GM23338 (cell line): Measurements from ENCODE around the gene TVP23B.
"Not testable (repeated sequence)": the region's sequence is repeated elsewhere in the genome, so short reads cannot be mapped to it uniquely, and the experiment has no call there.

ENCODE experiments used
- CREB1 ChIP-seq: fragments of 250-450 bp; sonication (Bioruptor Pico); IDR thresholded peaks from 2 replicates; pipeline ENCODE4 v1.5.0; 2020; ENCODE audit warnings: low read depth, mild to moderate bottlenecking, moderate library complexity
- EZH2 ChIP-seq: fragments of 200-600 bp; sonication (generic); IDR thresholded peaks from one replicate; pipeline ENCODE4 v1.8.0; 2017; ENCODE audit warnings: antibody characterized with exemption, mild to moderate bottlenecking, low read depth; ENCODE audit not compliant: unreplicated experiment
- EZH2phosphoT487 ChIP-seq: fragments of 200-600 bp; sonication (generic); IDR thresholded peaks from one replicate; pipeline ENCODE4 v1.8.1; 2018; ENCODE audit warnings: antibody characterized with exemption; ENCODE audit not compliant: unreplicated experiment
- JUNB ChIP-seq: IDR thresholded peaks from one replicate; pipeline ENCODE4 v1.6.1; 2016; ENCODE audit warnings: antibody characterized with exemption; ENCODE audit not compliant: unreplicated experiment
- NANOG ChIP-seq: IDR thresholded peaks from 2 replicates; pipeline ENCODE4 v1.6.1; 2016; ENCODE audit warnings: antibody characterized with exemption, borderline replicate concordance
- POLR2AphosphoS5 ChIP-seq: IDR thresholded peaks from 2 replicates; pipeline ENCODE4 v1.6.1; 2016; ENCODE audit warnings: antibody characterized with exemption, low read depth
- STAT1 ChIP-seq: IDR thresholded peaks from one replicate; pipeline ENCODE4 v1.6.1; 2016; ENCODE audit warnings: antibody characterized with exemption; ENCODE audit not compliant: unreplicated experiment
- ZNF114 ChIP-seq: fragments of 250-450 bp; sonication (Bioruptor Pico); IDR thresholded peaks from 2 replicates; pipeline ENCODE4 v1.5.0; 2020; ENCODE audit warnings: mild to moderate bottlenecking, moderate library complexity
- ZNF331 ChIP-seq: fragments of 250-450 bp; sonication (Bioruptor Pico); IDR thresholded peaks from 2 replicates; pipeline ENCODE4 v1.5.0; 2020; ENCODE audit warnings: low read depth, mild to moderate bottlenecking, moderate library complexity
- TF ChIP-seq, protein P1 (sequence below), 2 experiments: fragments of 200-600 bp in 1 of 2; sonication (generic) in 1 of 2; conservative IDR thresholded peaks; 2 replicates each; pipeline versions ENCODE4 v1.5.1 to v1.6.1; 2016 to 2017; ENCODE audit warnings: antibody characterized with exemption in 2 of 2, low read depth in 2 of 2, mild to moderate bottlenecking in 2 of 2, moderate library complexity in 1 of 2
- TF ChIP-seq, protein P2 (sequence below): IDR thresholded peaks from one replicate; pipeline ENCODE4 v1.6.1; 2018; ENCODE audit warnings: antibody characterized with exemption; ENCODE audit not compliant: unreplicated experiment
- TF ChIP-seq, protein P3 (sequence below): fragments of 250-450 bp; sonication (Bioruptor Pico); IDR thresholded peaks from 2 replicates; pipeline ENCODE4 v1.5.0; 2020; ENCODE audit warnings: mild to moderate bottlenecking, moderate library complexity
- TF ChIP-seq, protein P4 (sequence below): IDR thresholded peaks from 2 replicates; pipeline ENCODE4 v1.6.1; 2016; ENCODE audit warnings: antibody characterized with exemption

DNA sequence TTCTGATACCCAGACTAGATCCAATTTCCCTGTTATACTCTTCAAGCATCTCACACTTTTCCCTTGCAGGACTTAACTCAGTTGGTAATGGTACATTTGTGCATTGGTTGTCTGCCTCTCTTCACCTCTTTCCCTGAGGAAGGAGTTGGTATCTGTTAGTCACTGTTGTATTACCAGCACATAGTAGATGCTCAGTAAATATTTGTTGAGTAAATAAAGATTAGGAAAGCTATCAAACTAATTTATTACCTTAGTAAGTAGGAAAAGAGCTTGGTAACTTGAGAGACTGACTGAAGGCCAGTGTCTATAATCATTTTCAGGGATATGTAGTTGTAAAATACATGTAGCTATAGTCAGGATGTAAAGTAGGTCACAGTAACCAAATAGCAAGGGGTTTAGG is 15.9 kb downstream of the TVP23B start:
- TF ChIP-seq, protein P1, sequence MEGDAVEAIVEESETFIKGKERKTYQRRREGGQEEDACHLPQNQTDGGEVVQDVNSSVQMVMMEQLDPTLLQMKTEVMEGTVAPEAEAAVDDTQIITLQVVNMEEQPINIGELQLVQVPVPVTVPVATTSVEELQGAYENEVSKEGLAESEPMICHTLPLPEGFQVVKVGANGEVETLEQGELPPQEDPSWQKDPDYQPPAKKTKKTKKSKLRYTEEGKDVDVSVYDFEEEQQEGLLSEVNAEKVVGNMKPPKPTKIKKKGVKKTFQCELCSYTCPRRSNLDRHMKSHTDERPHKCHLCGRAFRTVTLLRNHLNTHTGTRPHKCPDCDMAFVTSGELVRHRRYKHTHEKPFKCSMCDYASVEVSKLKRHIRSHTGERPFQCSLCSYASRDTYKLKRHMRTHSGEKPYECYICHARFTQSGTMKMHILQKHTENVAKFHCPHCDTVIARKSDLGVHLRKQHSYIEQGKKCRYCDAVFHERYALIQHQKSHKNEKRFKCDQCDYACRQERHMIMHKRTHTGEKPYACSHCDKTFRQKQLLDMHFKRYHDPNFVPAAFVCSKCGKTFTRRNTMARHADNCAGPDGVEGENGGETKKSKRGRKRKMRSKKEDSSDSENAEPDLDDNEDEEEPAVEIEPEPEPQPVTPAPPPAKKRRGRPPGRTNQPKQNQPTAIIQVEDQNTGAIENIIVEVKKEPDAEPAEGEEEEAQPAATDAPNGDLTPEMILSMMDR (conservative IDR thresholded peaks at IDR 0.05; ENCODE audit: low read depth in 2 of 2) = not testable (repeated sequence)
- not testable (repeated sequence) for TF ChIP-seq POLR2AphosphoS5; JUNB; EZH2; CREB1 (CRISPR knock-in tag); STAT1; EZH2phosphoT487; ZNF114 (CRISPR knock-in tag); NANOG; ZNF331 (CRISPR knock-in tag)
- TF ChIP-seq, protein P2, sequence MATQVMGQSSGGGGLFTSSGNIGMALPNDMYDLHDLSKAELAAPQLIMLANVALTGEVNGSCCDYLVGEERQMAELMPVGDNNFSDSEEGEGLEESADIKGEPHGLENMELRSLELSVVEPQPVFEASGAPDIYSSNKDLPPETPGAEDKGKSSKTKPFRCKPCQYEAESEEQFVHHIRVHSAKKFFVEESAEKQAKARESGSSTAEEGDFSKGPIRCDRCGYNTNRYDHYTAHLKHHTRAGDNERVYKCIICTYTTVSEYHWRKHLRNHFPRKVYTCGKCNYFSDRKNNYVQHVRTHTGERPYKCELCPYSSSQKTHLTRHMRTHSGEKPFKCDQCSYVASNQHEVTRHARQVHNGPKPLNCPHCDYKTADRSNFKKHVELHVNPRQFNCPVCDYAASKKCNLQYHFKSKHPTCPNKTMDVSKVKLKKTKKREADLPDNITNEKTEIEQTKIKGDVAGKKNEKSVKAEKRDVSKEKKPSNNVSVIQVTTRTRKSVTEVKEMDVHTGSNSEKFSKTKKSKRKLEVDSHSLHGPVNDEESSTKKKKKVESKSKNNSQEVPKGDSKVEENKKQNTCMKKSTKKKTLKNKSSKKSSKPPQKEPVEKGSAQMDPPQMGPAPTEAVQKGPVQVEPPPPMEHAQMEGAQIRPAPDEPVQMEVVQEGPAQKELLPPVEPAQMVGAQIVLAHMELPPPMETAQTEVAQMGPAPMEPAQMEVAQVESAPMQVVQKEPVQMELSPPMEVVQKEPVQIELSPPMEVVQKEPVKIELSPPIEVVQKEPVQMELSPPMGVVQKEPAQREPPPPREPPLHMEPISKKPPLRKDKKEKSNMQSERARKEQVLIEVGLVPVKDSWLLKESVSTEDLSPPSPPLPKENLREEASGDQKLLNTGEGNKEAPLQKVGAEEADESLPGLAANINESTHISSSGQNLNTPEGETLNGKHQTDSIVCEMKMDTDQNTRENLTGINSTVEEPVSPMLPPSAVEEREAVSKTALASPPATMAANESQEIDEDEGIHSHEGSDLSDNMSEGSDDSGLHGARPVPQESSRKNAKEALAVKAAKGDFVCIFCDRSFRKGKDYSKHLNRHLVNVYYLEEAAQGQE = not testable (repeated sequence)
- TF ChIP-seq, protein P3, sequence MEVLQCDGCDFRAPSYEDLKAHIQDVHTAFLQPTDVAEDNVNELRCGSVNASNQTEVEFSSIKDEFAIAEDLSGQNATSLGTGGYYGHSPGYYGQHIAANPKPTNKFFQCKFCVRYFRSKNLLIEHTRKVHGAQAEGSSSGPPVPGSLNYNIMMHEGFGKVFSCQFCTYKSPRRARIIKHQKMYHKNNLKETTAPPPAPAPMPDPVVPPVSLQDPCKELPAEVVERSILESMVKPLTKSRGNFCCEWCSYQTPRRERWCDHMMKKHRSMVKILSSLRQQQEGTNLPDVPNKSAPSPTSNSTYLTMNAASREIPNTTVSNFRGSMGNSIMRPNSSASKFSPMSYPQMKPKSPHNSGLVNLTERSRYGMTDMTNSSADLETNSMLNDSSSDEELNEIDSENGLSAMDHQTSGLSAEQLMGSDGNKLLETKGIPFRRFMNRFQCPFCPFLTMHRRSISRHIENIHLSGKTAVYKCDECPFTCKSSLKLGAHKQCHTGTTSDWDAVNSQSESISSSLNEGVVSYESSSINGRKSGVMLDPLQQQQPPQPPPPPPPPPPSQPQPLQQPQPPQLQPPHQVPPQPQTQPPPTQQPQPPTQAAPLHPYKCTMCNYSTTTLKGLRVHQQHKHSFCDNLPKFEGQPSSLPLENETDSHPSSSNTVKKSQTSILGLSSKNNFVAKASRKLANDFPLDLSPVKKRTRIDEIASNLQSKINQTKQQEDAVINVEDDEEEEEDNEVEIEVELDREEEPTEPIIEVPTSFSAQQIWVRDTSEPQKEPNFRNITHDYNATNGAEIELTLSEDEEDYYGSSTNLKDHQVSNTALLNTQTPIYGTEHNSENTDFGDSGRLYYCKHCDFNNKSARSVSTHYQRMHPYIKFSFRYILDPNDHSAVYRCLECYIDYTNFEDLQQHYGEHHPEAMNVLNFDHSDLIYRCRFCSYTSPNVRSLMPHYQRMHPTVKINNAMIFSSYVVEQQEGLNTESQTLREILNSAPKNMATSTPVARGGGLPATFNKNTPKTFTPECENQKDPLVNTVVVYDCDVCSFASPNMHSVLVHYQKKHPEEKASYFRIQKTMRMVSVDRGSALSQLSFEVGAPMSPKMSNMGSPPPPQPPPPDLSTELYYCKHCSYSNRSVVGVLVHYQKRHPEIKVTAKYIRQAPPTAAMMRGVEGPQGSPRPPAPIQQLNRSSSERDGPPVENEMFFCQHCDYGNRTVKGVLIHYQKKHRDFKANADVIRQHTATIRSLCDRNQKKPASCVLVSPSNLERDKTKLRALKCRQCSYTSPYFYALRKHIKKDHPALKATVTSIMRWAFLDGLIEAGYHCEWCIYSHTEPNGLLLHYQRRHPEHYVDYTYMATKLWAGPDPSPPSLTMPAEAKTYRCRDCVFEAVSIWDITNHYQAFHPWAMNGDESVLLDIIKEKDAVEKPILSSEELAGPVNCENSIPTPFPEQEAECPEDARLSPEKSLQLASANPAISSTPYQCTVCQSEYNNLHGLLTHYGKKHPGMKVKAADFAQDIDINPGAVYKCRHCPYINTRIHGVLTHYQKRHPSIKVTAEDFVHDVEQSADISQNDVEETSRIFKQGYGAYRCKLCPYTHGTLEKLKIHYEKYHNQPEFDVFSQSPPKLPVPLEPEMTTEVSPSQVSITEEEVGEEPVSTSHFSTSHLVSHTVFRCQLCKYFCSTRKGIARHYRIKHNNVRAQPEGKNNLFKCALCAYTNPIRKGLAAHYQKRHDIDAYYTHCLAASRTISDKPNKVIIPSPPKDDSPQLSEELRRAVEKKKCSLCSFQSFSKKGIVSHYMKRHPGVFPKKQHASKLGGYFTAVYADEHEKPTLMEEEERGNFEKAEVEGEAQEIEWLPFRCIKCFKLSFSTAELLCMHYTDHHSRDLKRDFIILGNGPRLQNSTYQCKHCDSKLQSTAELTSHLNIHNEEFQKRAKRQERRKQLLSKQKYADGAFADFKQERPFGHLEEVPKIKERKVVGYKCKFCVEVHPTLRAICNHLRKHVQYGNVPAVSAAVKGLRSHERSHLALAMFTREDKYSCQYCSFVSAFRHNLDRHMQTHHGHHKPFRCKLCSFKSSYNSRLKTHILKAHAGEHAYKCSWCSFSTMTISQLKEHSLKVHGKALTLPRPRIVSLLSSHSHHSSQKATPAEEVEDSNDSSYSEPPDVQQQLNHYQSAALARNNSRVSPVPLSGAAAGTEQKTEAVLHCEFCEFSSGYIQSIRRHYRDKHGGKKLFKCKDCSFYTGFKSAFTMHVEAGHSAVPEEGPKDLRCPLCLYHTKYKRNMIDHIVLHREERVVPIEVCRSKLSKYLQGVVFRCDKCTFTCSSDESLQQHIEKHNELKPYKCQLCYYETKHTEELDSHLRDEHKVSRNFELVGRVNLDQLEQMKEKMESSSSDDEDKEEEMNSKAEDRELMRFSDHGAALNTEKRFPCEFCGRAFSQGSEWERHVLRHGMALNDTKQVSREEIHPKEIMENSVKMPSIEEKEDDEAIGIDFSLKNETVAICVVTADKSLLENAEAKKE (CRISPR knock-in tag) = not testable (repeated sequence)
- TF ChIP-seq, protein P4, sequence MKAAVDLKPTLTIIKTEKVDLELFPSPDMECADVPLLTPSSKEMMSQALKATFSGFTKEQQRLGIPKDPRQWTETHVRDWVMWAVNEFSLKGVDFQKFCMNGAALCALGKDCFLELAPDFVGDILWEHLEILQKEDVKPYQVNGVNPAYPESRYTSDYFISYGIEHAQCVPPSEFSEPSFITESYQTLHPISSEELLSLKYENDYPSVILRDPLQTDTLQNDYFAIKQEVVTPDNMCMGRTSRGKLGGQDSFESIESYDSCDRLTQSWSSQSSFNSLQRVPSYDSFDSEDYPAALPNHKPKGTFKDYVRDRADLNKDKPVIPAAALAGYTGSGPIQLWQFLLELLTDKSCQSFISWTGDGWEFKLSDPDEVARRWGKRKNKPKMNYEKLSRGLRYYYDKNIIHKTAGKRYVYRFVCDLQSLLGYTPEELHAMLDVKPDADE = not testable (repeated sequence)
